GM23248 (cell line): ENCODE measurements around the gene FKBP15.

ENCODE experiments used
- EZH2 ChIP-seq: fragments of 200-600 bp; sonication (generic); IDR thresholded peaks from 2 replicates; pipeline ENCODE4 v1.6.1; 2018; ENCODE audit warnings: antibody characterized with exemption, mild to moderate bottlenecking; ENCODE audit not compliant: insufficient read depth, poor library complexity, severe bottlenecking
- EZH2phosphoT487 ChIP-seq: fragments of 200-600 bp; sonication (generic); IDR thresholded peaks from 2 replicates; pipeline ENCODE4 v1.6.1; 2018; ENCODE audit warnings: antibody characterized with exemption, moderate library complexity, mild to moderate bottlenecking, low read depth; ENCODE audit not compliant: insufficient read depth

DNA sequence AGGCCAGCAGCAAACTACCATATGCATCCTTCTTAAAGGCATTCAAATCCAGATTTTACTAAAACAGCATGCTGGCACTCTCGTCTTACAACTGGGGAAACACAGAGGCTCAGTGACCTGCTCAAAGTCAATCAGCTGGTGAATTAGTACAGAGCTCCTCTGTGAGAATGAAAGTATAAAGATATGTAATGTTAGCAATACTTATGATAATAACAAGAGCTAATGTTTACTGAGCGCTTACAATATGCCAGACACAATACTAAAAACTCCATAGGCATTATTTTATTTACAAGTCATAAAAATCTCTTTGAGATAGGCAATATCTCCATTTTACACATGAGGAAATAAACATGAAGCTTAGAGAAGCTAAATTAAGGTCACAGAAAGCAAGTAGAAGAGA, 28.6 kb downstream of the FKBP15 start:
- TF ChIP-seq EZH2, result no peak
- TF ChIP-seq EZH2phosphoT487, result no peak
